Left cardiac atrium (tissue), 4 donors: ENCODE data around the gene EIF2AK2. TPM values are rescaled to one million over a fixed set of nuclear protein-coding genes. Genes with fewer than 3 reads are reported as not detected.

Source experiments
- ATAC-seq, 2 donors: fragments of 200-7000 bp; cut with Tn5 transposase; one replicate each; pipeline ENCODE4 v1.9.1; 2020; ENCODE audit warnings: mild to moderate bottlenecking in 2 of 2, moderate library complexity in 2 of 2
- DNase-seq: peaks from one replicate; pipeline ENCODE4 v3.0.0-alpha.2; 2020
- intact Hi-C, 2 donors: fragments of 100-400 bp; cut with DNase I; formaldehyde crosslinking; loops; one replicate each; pipeline versions ENCODE4 v1.14.1 to v1.15.1; 2022 to 2023
- total RNA-seq, 2 donors: library from RNA; stranded (reverse); fragmentation: NEBNext Ultra II Directional; extraction: Animal tissue kit (Norgen Biotek cat#: 25700); gene quantifications; one replicate each; pipeline ENCODE4 v1.2.1, GENCODE V29; 2021
- donor health status: DM: no; HTN: yes; CAD: no.
- donor health status: DM: no; HTN: yes; CAD: no; lungs with severe emphysema.
- donor health status: DM: yes; HTN: yes; CAD: no.
- donor health status: Dilated cardiomyopathy.

The EIF2AK2 gene
- total RNA-seq, 2 donors from 2014 or later, result 19.3 to 26.8 TPM

DNA sequence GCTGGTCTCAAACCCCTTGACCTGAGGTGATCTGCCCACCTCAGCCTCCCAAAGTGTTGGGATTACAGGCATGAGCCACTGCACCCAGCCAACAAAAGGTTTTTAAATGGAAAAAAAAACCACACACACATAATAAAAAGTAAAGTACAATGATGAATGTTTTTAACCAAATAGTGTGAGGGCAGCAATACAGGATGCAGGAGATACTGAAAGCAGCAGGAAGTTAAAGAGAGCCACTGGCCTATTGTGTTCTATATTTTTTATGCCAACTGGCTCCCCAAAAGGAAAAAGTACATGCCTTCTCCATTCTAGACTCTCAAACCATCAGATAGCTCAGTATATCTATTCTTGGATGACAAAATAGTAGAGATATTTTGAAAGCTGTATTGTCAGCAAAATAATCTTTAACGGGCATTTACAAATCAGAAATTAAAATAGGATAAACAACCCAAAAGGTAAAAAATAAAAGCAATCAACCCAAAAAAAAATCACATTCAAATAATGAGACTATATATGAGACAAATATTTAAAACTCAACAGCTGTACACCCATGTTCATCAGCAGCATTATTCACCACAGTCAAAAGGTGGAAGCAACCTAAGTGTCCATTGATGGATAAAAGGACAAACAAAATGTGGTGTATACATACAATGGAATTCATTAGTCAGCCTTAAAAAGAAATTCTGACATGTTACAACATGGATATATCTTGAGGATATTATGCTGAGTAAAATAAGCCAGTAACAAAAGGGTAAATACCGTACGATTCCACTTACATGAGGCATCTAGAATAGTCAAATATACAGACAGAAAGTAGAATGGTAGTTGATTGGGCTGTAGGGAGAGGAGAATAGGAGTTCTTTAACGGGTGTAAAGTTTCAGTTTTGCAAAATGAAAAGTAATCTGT, 46.2 kb downstream of the EIF2AK2 start:
- no peak for ATAC-seq
- intact Hi-C loops, result no loop called here

DNA sequence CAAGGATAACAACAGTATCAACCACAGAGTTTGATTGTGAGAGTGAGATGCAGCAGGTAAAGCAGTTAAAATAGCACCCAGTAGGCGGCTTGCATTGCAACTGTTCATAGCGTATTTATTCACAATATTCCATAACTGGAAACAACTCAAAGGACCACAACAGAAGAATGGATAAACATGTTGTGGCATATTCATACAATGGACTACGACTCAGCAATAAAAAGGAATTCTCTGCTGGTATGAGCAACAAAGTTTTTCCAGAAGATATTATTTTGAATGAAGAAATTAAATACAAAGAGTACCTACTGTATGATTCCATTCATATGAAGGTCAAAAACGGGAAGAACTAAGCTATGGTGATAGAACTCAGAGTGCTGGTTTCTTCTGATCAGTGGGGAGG, 47.3 kb downstream of the EIF2AK2 start:
- intact Hi-C loops, result no loop called here
- ATAC-seq, result no peak
- no peak for DNase-seq

More for the DNA sequence above, 46.2 kb downstream of the EIF2AK2 start:
- no peak for DNase-seq

DNA sequence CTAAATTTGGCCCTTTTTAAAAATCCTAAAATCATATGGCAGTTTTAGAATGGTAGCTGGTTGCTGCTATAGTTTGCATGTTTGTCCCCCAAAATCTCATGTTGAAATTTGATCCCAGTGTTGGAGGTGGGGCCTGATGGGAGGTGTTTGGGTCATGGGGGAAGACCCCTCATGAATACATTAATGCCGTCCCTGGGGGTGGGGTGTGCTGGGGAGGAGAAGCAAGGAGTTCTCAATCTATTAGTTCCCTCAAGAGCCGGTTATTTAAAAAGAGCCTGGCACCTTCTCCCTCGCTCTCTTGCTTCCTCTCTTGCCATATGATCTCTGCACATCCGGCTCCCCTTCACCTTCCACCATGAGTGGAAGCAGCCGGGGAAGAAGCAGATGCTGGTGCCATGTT, 51.6 kb downstream of the EIF2AK2 start:
- no peak for DNase-seq

DNA sequence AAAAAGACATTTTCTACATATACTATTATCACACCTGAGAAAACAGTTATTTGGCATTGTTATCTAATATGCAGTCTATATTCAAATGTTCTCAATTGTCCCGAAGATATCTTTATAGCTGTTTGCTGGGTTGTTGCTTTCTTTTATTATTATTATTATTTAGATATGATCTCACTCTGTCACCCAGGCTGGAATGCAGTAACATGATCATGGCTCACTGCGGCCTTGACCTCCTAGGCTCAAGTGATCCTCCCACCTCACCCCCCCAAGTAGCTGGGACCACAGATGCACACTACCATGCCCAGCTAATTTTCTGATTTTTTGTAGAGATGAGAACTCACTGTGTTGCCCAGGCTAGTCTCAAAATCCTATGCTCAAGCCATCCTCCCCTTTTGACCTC, 52.6 kb downstream of the EIF2AK2 start:
- ATAC-seq (no peak), DNase-seq (no peak)
- intact Hi-C loops, result no loop called here

More for the DNA sequence above, 51.6 kb downstream of the EIF2AK2 start:
- no peak for ATAC-seq
- intact Hi-C loops, result no loop called here

DNA sequence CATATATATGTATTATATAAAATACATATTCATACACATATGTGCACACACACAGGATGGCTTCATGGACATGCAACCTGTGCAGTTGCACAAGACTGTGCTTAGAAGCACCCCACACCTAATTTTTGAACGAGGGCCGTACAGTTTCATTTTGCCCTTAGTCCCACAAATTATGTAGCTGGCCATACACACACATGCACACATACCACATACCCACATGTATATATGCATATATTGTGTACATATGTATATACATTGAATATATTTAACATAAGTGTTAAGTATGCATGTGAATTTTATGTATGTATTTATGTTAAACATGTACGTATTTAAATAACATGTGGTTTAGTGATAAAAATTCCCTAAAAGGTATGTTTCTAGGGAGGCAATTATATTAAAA, 54.2 kb downstream of the EIF2AK2 start:
- intact Hi-C loops, result no loop called here
- ATAC-seq (no peak), DNase-seq (no peak)

DNA sequence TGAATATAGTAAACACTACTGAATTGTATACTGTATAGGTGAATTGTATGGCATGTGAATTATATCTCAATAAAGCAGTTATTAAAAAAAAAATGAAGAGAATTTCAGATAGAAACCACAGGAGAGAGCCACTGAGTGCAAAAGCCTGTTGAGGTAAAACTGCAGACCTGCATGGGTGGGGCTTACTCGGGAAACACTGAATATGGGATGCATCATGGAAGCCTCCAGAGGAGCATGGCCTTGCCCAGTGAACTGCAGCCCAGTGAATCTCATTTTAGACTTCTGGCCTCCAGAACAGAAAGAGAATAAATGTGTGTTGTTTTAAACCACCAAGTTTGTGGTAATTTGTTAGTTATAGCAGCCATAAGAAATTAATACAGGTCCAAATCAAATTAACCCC, 56.7 kb downstream of the EIF2AK2 start:
- ATAC-seq, result no peak

DNA sequence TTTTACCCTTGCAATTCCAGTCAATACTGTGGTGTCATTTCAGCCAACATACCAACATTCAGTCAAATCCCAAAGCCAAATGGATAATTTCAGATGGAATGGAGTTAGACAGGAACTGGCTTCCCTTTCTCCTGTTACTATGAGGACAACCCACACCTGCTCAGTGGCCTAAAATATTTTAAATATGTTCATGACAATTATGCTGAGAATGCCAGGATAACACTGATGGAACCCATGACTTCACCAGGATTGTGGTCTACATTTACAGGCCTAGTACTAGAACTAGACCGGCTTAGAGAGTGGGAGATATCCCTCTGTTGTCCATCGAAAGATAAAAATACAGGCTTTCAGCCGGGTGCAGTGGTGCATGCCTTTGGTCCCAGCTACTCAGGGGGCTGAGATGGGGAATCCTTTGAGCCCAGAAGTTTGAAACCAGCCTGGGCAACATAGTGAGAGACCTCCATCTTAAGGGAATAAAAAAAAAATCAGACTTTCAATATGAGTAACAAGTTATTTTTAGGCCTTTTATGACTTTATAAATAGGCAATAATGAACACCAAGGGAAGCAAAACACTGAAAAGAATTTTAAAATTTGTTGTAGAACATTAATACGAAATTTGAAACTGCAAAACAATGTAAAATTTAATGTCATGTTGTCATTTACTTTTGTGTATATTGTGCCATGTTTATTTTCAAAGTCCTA, 58.2 kb downstream of the EIF2AK2 start:
- intact Hi-C loops, result no loop called here
- ATAC-seq (no peak), DNase-seq (no peak)

More for the DNA sequence above, 56.7 kb downstream of the EIF2AK2 start:
- intact Hi-C loops, result no loop called here
- no peak for DNase-seq

DNA sequence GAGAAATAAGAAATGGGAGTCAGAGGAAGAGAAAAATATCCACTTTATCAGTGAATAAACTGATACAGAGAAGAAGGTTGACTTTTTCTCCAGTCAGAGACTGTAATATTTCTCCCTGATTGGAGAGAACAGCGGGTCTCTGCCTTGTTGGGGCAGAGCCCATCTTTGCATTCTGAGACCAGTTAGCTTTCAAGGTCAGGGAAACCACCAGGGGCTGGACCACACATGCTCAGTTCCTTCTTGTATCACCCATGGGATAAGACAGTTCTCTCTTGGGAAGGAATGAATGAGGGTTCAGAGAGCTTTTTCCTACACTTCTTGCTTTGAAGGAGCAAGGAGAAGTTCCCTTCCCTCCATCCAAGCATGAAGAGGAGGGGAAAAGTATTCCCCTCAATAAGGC, 60.2 kb downstream of the EIF2AK2 start:
- no peak for ATAC-seq
- intact Hi-C loops, result no loop called here
- no peak for DNase-seq

DNA sequence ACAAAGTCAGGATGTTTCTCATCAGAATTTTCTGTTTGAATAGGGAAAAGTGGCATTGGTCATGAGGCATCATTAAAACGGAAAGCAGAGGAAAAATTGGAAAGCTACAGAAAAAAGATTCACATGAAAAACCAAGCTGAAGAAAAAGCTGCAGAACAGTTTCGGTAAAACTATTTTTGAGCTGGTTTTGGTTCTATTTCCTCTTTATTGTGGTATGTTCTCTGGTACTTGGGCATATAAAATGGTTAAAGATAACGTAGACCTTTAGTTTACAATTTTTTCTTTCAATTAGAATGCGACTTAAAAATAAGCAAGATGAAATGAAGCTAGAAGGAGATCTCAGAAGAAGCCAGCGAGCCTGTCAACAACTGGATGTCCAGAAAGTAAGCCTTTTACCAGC, 64.9 kb downstream of the EIF2AK2 start:
- no peak for DNase-seq
- ATAC-seq, result no peak
- intact Hi-C loops, result no loop called here

DNA sequence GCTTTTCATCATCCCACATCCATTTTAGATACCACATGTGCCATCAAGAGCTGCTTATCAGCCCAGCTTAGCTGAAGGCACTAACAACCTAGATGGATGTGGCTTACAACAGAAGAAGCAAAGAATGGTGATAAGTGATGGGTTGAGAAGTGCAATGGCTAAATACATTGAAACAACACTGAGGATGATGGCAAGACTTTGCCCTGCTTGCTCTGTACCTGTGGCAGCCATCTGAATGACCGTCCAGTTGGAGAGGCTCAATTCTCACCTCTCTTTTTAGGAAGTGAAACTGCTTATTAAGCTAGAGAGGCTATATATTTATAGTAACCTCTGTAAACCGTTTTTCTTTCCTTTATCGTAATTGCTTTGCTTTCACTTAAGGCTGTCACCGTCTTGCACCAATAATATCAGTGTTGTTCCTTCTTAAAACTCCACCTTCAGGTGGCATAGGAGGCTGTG, 66.7 kb downstream of the EIF2AK2 start:
- DNase-seq, result no peak
- intact Hi-C loops, result no loop called here
- ATAC-seq, result no peak

DNA sequence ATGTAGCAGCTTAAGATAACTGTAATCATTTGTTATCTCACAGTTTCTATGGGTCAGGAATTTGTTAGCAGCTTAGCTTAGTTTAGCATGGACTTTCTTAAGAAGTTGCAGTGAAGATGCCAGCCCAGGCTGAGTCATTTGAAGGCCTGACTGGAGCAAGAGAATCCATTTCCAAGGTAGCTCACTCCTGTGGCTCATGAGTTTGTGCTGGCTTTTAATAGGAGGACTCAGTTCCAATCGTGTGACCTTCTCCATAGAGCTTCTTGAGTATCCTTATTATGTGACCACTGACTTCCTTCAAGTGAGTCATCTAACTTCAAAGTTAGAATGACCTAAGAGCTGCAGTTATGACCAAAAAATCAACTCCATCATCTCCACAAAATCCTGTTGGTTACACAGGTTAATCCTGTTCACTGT, 71.0 kb downstream of the EIF2AK2 start:
- intact Hi-C loops, result no loop called here
- ATAC-seq (no peak), DNase-seq (no peak)

DNA sequence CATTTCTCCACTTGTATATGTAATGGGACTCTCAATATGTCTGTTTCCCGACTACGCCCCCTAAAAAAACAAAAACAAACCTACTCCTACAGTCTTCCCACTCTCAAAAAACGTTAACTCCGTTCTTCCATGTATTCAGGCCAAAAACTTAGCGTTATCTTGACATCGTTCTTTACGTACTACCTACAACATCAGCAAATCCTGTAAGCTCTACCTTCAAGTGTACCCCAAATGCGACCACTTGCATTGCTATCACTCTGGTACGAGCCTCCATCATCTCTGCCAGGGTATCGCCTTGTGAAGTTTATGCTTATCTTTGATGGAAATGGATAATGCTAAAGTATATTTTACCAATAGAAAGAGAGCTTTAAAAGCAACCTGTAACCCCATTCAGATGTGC, 72.0 kb downstream of the EIF2AK2 start:
- ATAC-seq (no peak), DNase-seq (no peak)
- intact Hi-C loops, result no loop called here

DNA sequence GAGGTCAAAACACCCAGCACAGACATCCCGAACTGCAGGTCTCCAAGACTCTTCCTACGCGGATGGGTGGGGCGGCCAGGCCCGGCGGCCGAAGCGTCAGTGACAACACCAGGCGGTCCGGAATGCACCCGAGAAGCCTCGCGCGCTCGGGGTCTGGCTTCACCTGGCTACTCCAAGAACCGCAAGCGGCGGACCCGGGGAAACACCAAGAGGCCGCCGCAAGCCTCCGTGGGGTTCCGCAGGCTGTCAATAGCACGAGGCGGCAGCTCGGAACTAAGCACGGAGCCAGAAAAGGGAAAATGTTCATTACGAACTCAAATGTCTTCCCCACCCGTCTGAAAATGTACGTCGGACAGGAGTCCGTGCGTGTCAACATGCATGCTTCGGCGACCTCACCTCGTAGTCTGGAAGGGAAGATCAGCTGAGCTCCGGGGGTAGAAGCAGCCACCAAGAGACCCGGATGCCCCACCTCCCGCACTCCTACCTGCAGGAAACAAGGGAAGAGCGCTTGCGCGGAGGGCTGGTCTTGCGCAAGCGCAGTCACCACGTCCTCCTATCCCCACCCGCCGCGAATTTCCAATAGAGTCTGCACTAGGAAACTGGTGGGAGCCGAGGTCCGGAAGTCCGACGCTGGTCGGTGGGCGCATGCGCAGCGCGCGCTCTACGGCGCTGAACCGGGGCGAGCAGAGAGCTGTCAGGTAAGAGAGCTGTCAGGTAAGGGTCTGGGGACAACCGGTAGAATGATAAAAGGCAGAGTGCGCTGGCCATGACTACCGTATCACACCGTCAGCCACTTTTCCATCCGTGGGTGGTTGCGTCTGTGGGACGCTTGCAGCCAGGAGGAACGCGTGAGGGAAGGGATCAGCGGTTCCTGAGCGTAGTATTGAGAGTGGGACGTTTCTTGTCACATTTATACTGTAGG, 72.6 kb downstream of the EIF2AK2 start, which contains the start of the genes GPATCH11 and HEATR5B:
Gene GPATCH11, plus strand, starts transcription at position 646 of the 922 bp plus-strand sequence. CDS start 3,864 bp downstream, outside the sequence.
Gene HEATR5B, minus strand, starts transcription at position 500 of the 922 bp plus-strand sequence. CDS start 958 bp downstream, outside the sequence.
- intact Hi-C loops, result no loop called here
- DNase-seq (peak; percentile 94), ATAC-seq (peak; percentile 98)

DNA sequence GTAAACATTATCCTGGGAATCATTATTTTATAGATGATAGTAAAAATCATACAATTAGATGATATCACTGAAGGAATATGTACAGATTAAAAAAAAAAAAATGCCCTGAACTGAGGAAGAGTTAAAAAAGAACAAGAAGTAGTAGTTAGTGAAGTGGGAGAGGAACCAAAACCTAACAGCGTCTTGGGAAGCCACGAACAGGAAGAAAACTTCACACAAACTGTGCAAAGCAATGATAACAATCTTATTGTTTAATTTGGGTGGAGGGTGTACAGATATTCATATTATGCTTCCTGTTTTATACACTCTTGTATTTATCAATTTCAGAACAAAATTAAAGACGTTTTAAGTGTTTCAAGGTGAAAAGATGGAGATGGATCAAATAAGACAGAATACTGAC, 76.1 kb downstream of the EIF2AK2 start:
- DNase-seq (no peak), ATAC-seq (no peak)
- intact Hi-C loops, result no loop called here

DNA sequence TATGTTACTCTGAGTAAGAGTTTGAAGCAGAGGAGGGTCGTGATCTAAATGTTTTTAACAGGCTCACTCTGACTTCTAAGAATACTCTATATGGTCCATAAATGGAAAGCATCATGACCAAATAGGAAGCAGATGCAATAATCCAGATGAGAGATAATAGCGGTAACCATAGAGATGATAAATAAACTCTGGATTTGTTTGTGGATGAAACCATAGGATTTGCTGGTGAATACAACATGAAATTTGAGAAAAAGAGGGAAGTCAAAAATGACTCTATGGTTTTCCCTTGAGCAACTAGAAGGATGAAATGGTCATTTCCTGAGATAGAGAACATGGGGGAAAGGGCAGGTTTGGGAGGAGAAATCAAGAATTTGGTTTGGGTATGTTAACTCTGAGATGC, 76.5 kb downstream of the EIF2AK2 start:
- no peak for ATAC-seq
- intact Hi-C loops, result no loop called here
- no peak for DNase-seq

DNA sequence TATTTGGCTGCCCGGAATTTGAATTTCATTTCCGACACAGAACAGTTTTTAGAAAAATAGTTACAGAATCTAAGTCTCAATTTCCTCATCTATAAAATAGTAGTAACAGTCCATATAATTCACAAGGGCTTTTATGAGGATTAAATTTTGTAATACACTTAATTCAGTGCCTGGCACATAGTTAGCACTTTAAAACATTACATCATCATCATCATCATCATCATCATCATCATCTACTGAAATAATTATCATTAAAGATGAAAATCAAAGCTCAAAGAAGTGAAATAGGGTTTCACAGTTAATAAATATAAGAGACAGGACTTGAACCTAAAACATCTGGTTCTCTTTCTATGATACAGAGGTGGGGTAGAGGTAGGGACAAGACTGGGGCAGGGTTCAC, 85.8 kb downstream of the EIF2AK2 start:
- DNase-seq, result no peak
- ATAC-seq, result no peak
- intact Hi-C loops, result no loop called here

DNA sequence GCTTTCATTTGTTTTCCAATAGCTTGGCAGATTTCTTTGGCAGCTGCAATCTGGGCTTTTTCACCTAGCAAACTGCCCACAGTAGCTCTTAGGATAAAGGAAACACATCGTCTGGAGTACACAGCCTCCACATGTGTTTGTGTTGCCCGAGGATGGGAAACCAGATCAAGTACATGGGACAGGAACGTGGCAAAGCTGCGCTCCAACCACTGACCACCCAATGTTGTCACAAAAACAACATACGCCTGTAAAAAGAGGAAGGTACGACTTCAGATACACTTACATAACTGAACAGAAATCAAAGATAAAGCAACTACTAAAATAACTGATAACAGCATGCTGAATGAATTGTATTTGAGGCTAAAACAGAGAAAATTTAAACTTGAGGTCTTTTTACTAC, 88.1 kb downstream of the EIF2AK2 start:
- DNase-seq (no peak), ATAC-seq (no peak)
- intact Hi-C loops, result no loop called here

DNA sequence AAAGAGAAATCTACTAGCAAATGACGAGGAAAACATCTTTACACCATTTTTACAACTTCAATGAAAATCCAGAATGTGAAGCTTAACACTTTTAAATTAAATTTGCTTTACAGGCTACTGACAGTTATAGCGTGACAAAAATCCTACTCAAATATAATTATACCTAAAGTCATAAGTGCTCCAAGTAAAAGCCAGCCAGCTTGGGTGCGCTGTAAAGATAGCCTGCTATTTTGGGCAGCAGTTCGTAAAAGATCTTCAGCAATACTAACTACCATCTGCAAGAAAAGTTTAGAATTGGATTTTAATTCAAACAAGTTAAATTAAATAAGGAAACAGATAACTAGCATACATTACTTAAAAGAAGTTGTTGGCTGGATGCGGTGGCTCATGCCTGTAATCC, 95.0 kb downstream of the EIF2AK2 start:
- intact Hi-C loops, result no loop called here
- ATAC-seq (no peak), DNase-seq (no peak)

DNA sequence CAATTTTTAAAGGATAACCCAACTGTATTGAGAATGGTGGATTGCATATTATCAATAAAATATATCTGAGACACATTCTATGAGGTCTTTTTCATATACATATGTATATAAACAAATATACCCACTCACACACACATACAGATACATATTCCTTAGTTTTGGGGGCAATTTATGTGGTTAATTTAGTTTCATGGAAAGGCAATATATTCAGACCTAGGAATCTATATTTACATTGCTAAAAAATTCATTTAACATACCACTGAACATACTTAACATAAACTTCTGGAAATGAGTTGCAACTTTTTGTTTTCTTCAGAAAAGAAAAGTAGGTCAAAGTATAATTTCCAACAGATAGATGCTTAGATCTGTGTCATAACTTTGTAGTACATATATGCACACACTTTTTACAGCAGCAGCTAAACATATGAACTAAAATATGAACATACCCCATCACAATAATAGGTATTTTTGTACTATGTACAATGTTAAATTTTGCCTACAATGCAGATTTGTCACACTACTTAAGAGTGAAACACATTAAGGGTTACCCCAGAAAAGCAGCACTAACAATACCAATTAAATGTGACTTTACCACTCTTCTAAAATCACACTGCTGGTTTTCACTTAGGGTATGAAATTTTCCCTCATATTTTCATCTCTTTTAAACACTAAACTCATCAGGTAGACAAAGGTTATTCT, 95.6 kb downstream of the EIF2AK2 start:
- no peak for DNase-seq
- no peak for ATAC-seq
- intact Hi-C loops, result no loop called here
